Measurements from ENCODE around the gene KIAA0232.
"Not testable (repeated sequence)": the region's sequence is repeated elsewhere in the genome, so short reads cannot be mapped to it uniquely, and the experiment has no call there.

The KIAA0232 gene

GRCh38 chr4:6905516-6906445 lies 123.3 kb downstream of the KIAA0232 start:
- no peak for DNase-seq

DNA sequence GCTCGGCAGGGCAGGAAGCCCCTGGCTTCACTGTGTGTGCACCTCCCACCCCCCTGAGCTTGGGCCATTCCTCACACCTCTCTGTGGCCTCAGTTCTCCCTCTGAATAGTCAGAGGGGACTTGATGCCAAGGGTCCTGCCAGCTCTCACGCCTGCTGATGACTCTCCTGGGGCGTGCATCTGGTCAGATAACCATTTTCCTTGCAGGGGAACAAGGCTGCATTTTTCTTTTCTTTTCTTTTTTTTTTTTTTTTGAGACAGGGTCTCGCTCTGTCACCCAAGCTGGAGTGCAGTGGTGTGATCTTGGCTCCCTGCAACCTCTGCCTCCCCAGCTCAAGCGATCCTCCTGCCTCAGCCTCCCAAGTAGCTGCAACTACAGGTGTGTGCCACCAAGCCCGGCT lies 124.0 kb downstream of the KIAA0232 start:
- DNase-seq, result not testable (repeated sequence)

DNA sequence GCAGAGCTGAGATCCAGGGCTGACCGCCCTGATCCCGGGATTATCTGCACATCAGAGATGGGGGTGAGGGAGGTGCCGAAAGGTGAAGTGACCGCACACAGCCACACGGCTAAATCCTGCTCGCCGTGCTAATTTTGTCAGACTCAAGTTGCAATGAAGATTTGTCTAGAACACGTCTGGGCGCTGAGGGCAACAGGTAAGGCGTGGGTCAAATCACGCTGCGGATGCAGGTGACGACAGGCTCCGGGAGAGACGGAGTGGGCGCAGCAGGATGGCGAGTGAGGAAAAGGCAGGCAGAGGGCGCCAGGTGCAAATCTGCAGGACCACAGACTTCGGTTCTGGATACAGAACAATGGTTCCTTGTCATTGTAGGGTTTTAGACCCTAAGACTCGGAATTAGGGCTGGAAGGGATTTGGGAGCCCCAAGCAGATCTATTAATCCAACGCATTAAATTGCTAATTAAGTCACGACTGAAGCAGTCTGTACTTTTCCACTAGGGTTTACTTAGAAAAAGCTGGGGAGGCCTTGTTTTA lies 125.2 kb downstream of the KIAA0232 start:
- no peak for DNase-seq

- DNase-seq, result no peak
Measured at GRCh38 chr4:6908432-6909112, 126.0 kb downstream of the KIAA0232 start.

GRCh38 chr4:6909113-6909969 lies 126.8 kb downstream of the KIAA0232 start, which contains the start of gene TBC1D14:
Gene TBC1D14 (plus strand): TSS chr4:6909826. CDS start chr4:6923390, 13,564 bp downstream.
- DNase-seq, result peak; percentile 86

- peak; percentile 60 for DNase-seq
Measured at GRCh38 chr4:6909970-6910339, 127.4 kb downstream of the KIAA0232 start.

DNA sequence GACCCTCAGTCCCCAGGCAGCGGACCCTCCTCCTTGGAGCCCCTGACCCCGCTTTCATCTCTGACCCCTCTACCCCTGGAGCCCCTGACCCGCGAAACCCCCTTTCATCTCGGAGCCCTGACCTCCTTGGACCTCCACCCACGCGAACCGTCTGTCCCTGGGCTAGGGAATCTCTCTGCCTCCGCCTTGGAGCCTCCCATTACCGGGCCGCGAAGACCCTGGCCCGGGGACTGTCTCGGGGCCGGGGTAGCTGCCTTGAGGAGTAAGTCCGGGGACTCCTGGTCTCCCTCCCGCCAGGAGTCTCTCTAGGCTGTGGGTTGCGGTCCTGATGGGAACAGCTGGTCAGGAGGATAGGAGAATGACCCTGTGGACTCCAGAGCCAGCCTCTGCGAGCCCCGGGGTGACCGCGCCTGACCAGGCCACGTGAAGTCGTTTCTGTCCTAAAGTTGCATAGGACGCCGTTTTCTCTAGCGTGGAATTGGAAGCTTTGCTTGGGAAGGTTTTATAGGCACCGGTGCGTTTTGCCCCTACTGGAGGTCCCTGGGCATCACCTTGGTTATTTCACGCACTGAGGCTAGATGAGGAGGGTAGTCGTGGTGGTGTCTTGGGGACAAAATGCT lies 127.9 kb downstream of the KIAA0232 start:
- no peak for DNase-seq

GRCh38 chr4:6910960-6911874 lies 128.7 kb downstream of the KIAA0232 start:
- DNase-seq, result no peak

- DNase-seq, result not testable (repeated sequence)
Measured at GRCh38 chr4:6911917-6912316, 129.4 kb downstream of the KIAA0232 start.

GRCh38 chr4:6912441-6912840 lies 129.9 kb downstream of the KIAA0232 start:
- no peak for DNase-seq

DNA sequence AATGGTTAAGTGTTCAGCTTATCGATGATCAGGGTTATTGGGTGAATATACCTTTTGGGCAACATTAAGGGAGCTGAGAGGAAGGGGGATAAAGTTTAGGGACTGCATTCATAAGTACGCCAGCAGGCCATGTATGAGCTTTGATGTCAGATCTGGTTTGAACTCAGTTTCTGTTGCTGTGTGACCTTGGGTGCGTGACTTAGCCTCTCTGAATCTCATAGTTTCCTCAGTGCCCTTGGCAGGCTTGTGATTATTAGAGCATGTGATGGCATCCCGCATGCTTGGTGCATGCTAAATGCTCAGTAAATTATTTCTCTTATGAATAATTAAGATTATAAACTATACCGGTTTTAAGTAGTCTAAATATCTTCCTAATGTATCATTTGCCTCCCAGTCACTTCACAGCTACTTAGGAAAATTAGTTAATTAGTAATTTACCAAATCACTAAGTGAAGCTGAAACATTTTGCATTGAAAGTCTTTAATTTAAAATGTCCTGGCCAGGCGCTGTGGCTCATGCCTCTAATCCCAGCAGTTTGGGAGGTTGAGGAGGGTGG lies 130.9 kb downstream of the KIAA0232 start:
- DNase-seq, result no peak

- DNase-seq, result no peak
Measured at GRCh38 chr4:6914448-6914847, 131.9 kb downstream of the KIAA0232 start.

DNA sequence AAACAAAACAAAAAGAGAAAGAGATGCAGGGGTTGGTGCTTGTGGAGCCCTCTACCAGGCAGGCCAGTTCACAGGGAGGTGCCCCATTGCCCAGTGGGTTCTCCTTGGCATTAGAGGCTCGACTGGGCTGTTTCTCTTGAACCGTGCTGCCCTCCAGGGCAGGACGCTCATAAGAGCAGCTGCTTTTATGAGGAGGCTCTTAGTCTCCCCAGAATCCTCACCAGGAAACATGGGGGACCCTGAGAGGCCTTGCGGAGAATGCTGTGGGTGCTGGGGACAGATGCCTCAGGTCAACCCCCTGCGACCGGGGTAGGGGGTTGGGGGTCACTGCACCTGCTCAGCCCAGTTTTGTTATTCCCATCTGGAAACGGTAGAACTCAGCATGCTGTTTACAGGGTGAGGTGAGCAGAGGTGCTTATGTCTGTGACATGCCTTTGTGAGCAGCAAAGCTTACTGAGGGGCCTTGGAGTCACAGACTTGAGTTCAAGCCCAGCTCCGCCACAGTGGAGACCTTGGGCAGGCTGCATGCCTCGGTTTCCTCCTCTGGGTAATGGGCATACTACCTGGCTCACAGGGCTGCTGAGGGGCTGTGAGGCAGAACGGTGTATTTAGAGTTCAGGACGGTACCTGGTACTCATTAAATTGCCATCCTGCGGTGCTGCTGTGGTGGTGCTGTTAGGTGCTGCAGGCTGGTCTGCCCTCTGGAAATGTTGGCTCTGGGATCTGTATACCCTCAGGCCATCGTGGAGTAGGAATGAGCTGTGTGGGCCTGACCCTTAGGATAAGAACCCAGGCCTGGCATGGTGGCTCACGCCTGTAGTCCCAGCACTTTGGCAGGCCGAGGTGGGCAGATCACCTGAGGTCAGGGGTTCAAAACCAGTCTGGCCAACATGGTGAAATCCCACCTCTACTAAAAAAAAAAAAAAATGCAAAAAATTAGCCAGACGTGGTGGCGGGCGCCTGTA lies 132.8 kb downstream of the KIAA0232 start:
- no peak for DNase-seq

- no peak for DNase-seq
Measured at GRCh38 chr4:6916069-6916586, 133.6 kb downstream of the KIAA0232 start.

- peak; percentile 69 for DNase-seq
Measured at GRCh38 chr4:6916587-6917460, 134.3 kb downstream of the KIAA0232 start.

DNA sequence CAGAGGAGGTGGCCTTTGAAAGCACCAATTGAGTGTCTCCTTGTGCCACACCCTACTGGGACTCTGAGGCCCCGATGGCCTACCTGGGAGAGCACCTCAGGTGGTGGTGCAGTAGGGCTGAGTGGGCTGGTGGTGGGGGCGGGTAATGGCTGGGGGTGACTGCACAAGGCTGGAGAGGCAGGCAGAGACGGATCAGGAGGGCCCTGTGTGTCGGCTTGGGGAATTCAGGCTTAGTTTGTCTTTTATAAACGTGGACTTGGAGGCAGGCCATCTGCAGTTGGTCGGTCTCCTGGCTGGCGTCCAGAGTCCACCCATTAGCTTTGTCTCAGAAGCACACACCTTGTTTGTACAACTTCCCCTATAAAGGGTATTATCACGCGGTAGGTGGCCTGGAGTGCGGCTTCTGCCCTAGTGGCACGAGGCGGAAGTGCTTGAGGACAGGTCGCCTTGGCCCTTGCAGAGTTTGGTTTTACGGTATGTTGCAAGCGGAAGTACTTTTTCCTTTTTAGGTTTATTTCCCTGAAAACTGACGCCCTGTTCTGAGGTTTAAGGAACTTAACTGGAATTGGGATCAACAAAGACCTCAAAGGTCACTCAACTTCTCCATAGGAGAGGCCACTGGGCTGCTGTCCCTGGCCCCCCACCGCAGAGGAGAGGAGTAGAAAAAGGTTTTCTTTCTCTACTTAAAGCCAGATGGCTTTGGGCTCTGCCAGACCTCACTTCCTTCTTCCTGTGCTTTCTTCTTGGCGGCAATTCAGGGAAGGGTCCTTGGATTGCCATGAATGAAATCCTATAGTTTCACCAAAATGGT lies 135.1 kb downstream of the KIAA0232 start:
- peak; percentile 60 for DNase-seq

DNA sequence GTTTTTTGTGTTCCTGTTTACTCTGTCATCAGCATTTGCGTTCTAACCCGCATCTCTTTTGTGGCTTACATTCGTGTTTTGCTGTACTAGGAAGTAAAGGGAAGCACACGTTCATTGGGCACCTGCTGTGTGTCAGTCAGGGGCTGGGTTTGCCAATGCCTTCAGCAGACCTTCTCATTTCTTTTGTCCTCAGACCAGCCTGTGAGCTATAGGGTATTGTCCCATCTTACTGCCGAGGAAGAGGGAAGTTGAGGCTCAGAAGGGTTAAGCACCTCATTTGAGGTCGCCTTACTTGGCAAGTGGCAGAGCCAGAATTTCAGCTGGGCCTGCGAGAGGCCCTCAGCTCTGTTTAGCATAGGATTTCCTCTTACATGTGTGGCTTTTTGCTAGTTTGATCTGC lies 135.8 kb downstream of the KIAA0232 start:
- no peak for DNase-seq

All from stimulated activated CD8-positive, alpha-beta memory T cell treated with anti-CD3 and anti-CD28 coated beads, Interleukin-4, amount 100 ng/mL, for 48 hours (primary cell).